H9 (cell line): ENCODE measurements around the gene CNNM3. TPM values are rescaled to one million over a fixed set of nuclear protein-coding genes. Genes with fewer than 3 reads are reported as not detected.

Experiments
- DNase-seq: peaks from one replicate; pipeline ENCODE4 v3.0.0-alpha.2; 2017
- H2AFZ ChIP-seq: one replicate; pipeline ENCODE4 v1.6.1; 2013; ENCODE audit warnings: mild to moderate bottlenecking, low read length, control low read depth, moderate library complexity
- H2AK5ac ChIP-seq: 2 replicates; pipeline ENCODE4 v1.6.1; 2013; ENCODE audit warnings: low read length, control low read depth, mixed read lengths; ENCODE audit not compliant: insufficient read length
- H2BK120ac ChIP-seq: one replicate; pipeline ENCODE4 v1.6.1; 2013; ENCODE audit warnings: low read depth, mild to moderate bottlenecking, low read length, control low read depth, inconsistent platforms; ENCODE audit not compliant: poor library complexity, severe bottlenecking
- H2BK12ac ChIP-seq: 2 replicates; pipeline ENCODE4 v1.6.1; 2013; ENCODE audit warnings: low read length, control low read depth, mixed read lengths, low read depth; ENCODE audit not compliant: insufficient read length
- H2BK15ac ChIP-seq: 2 replicates; pipeline ENCODE4 v1.6.1; 2013; ENCODE audit warnings: low read depth, low read length, control low read depth
- H2BK20ac ChIP-seq: one replicate; pipeline ENCODE4 v1.6.1; 2013; ENCODE audit warnings: low read depth, mild to moderate bottlenecking, low read length, control low read depth, inconsistent platforms; ENCODE audit not compliant: poor library complexity, severe bottlenecking
- H2BK5ac ChIP-seq: 2 replicates; pipeline ENCODE4 v1.6.1; 2013; ENCODE audit warnings: low read length, control low read depth, mixed read lengths; ENCODE audit not compliant: insufficient read length
- H3K14ac ChIP-seq: 2 replicates; pipeline ENCODE4 v1.6.1; 2013; ENCODE audit warnings: low read length, control low read depth; ENCODE audit not compliant: insufficient read depth
- H3K18ac ChIP-seq: 2 replicates; pipeline ENCODE4 v1.6.1; 2013; ENCODE audit warnings: low read depth, mild to moderate bottlenecking, mixed read lengths, low read length, control low read depth; ENCODE audit not compliant: insufficient read length
- H3K23ac ChIP-seq: 2 replicates; pipeline ENCODE4 v1.6.1; 2013; ENCODE audit warnings: low read length, control low read depth, mixed read lengths, low read depth; ENCODE audit not compliant: insufficient read length
- H3K23me2 ChIP-seq: 2 replicates; pipeline ENCODE4 v1.6.1; 2013; ENCODE audit warnings: low read depth, mild to moderate bottlenecking, mixed read lengths, low read length, control low read depth; ENCODE audit not compliant: insufficient read length, poor library complexity, severe bottlenecking
- H3K27ac ChIP-seq: 2 replicates; pipeline ENCODE4 v1.5.1; 2013; ENCODE audit warnings: low read length, control low read depth, mixed read lengths, low read depth; ENCODE audit not compliant: insufficient read length
- H3K27me3 ChIP-seq: 2 replicates; pipeline ENCODE4 v1.6.1; 2013; ENCODE audit warnings: low read length, control low read depth, inconsistent platforms; ENCODE audit not compliant: insufficient read depth
- H3K4ac ChIP-seq: 2 replicates; pipeline ENCODE4 v1.6.1; 2013; ENCODE audit warnings: low read depth, mild to moderate bottlenecking, control low read depth, inconsistent platforms, low read length, moderate library complexity
- H3K4me1 ChIP-seq: 2 replicates; pipeline ENCODE4 v1.6.1; 2013; ENCODE audit warnings: low read length, control low read depth, inconsistent platforms; ENCODE audit not compliant: insufficient read depth
- H3K4me2 ChIP-seq: 2 replicates; pipeline ENCODE4 v1.6.1; 2013; ENCODE audit warnings: low read length, control low read depth, mixed read lengths; ENCODE audit not compliant: insufficient read length, insufficient read depth
- H3K56ac ChIP-seq: 2 replicates; pipeline ENCODE4 v1.6.1; 2013; ENCODE audit warnings: low read depth, mild to moderate bottlenecking, mixed read lengths, low read length, control low read depth; ENCODE audit not compliant: insufficient read length
- H3K79me1 ChIP-seq: 2 replicates; pipeline ENCODE4 v1.6.1; 2013; ENCODE audit warnings: low read depth, mild to moderate bottlenecking, moderate library complexity, low read length, control low read depth, inconsistent platforms; ENCODE audit not compliant: insufficient read depth, poor library complexity, severe bottlenecking
- H3K79me2 ChIP-seq: 2 replicates; pipeline ENCODE4 v1.6.1; 2013; ENCODE audit warnings: low read length, control low read depth, inconsistent platforms; ENCODE audit not compliant: insufficient read depth
- H3K9ac ChIP-seq: 2 replicates; pipeline ENCODE4 v1.6.1; 2013; ENCODE audit warnings: low read length, control low read depth, mixed read lengths; ENCODE audit not compliant: insufficient read length; ENCODE audit errors: extremely low read depth
- H3K9me3 ChIP-seq: one replicate; pipeline ENCODE4 v1.6.1; 2013; ENCODE audit warnings: low read depth, low read length, inconsistent platforms; ENCODE audit not compliant: control insufficient read depth
- H3T11ph ChIP-seq: one replicate; pipeline ENCODE4 v1.6.1; 2013; ENCODE audit warnings: mild to moderate bottlenecking, low read length, control low read depth, inconsistent platforms
- H4K20me1 ChIP-seq: one replicate; pipeline ENCODE4 v1.6.1; 2013; ENCODE audit not compliant: control insufficient read depth, insufficient read length, insufficient read depth
- H4K5ac ChIP-seq: 2 replicates; pipeline ENCODE4 v1.6.1; 2013; ENCODE audit warnings: low read depth, mild to moderate bottlenecking, mixed read lengths, low read length, control low read depth; ENCODE audit not compliant: insufficient read length
- H4K8ac ChIP-seq: replicated peaks from 2 replicates; pipeline ENCODE4 v1.6.1; 2013; ENCODE audit warnings: low read length, control low read depth, mixed read lengths, low read depth; ENCODE audit not compliant: insufficient read length
- H4K91ac ChIP-seq: 2 replicates; pipeline ENCODE4 v1.6.1; 2013; ENCODE audit warnings: low read depth, mild to moderate bottlenecking, moderate library complexity, mixed read lengths, low read length, control low read depth; ENCODE audit not compliant: insufficient read length
- H3K27ac Mint-ChIP-seq, 3 experiments: 2 replicates in 2 of 3; 3 replicates in 1 of 3; pipeline ENCODE4 v1.8.0; 2020 to 2021; ENCODE audit warnings: mixed read lengths in 3 of 3, mild to moderate bottlenecking in 1 of 3, moderate library complexity in 1 of 3
- H3K27me3 Mint-ChIP-seq: 2 replicates; pipeline ENCODE4 v1.8.0; 2021; ENCODE audit warnings: low read depth, mild to moderate bottlenecking, moderate library complexity, mixed read lengths
- H3K36me3 Mint-ChIP-seq, 3 experiments: 2 replicates in 2 of 3; 3 replicates in 1 of 3; pipeline ENCODE4 v1.8.0; 2020 to 2021; ENCODE audit warnings: low read depth in 3 of 3, mixed read lengths in 3 of 3; ENCODE audit not compliant: insufficient read depth in 1 of 3
- H3K4me1 Mint-ChIP-seq, 2 experiments: 2 replicates each; pipeline ENCODE4 v1.8.0; 2020; ENCODE audit warnings: mixed read lengths in 2 of 2
- H3K4me3 Mint-ChIP-seq, 2 experiments: 2 replicates in 1 of 2; 3 replicates in 1 of 2; pipeline ENCODE4 v1.8.0; 2020 to 2021; ENCODE audit warnings: mild to moderate bottlenecking in 2 of 2, mixed read lengths in 2 of 2, moderate library complexity in 1 of 2
- H3K9me3 Mint-ChIP-seq, 2 experiments: 2 replicates in 1 of 2; 3 replicates in 1 of 2; pipeline ENCODE4 v1.8.0; 2020; ENCODE audit warnings: mild to moderate bottlenecking in 2 of 2, mixed read lengths in 2 of 2, moderate library complexity in 1 of 2
- WGBS: extraction: QIAGEN DNeasy Blood & Tissue Kit; methylation state at CpG from one replicate; pipeline ENCODE4 v1.1.7; 2013; ENCODE audit warnings: missing lambda C conversion rate, low lambda C conversion rate, mixed read lengths; ENCODE audit not compliant: insufficient read length; ENCODE audit errors: extremely low coverage; 5-methylcytosine and 5-hydroxymethylcytosine counted together
- total RNA-seq: library from RNA; stranded (reverse); gene quantifications from 2 replicates; pipeline ENCODE4 v1.2.1, GENCODE V29; 2021
- TF ChIP-seq, protein P1 (sequence below): fragments of 200-600 bp; sonication (generic); conservative IDR thresholded peaks from 3 replicates; pipeline ENCODE4 v1.8.0; 2021; ENCODE audit warnings: antibody characterized with exemption, mild to moderate bottlenecking

CNNM3 gene
- total RNA-seq, 1 experiment from 2014 or later, result 25.0 TPM

DNA sequence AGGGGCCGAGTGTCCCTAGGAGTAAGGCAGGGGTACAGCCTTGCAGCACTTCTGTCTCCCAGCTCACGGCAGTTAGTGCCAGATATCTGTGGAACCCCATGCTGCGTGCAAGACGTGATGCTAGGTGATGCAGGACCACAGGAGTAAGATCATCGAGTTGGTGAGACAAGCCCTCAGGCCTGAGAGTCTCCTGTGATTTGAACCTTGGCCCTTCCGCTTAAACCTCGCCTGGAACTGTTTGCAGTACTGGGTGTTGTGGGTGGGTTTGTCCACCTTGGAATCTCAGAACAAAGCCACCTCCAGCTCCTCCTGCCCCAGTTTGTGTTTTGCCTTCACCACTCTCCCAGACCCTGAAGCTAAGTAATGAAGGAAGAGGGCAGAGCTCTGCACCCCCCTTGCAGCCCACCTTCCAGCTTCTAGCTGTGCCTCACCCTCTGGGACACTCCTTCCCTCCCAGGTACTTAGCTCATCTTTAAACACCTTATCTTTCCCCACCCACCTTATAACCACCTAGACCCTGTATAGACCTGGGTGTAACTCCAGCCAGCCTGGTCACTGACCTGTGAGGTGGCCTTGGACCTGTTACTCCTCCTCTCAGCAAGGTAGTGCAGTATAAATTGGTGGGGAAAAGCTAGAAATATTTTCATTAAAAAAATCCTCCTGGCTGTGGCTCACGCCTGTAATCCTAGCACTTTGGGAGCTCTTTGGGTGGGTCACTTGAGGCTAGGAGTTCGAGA, 48.8 kb upstream of the CNNM3 start:
- Histone ChIP-seq H2AFZ (no peak overlapping the region), H3K27ac (no peak overlapping the region), H3K14ac (no peak overlapping the region), H3K9ac (no peak overlapping the region), H2BK20ac (no peak overlapping the region), H3T11ph (no peak overlapping the region), H2BK120ac (no peak overlapping the region), H3K18ac (no peak overlapping the region), H3K23ac (no peak overlapping the region), H4K91ac (no peak overlapping the region), H2BK15ac (no peak overlapping the region), H3K27me3 (0 out of 2 replicates have a peak, but pooled peaks cover under 1% of the 10 kb centered on the region), H3K9me3 (no peaks in the 10 kb centered on the region), H3K23me2 (peaks cover 9% of the 10 kb centered on the region), H4K8ac (no peak overlapping the region), H2BK5ac (no peak overlapping the region), H3K56ac (no peak overlapping the region), H3K4ac (no peak overlapping the region), H2AK5ac (no peak overlapping the region), H4K20me1 (no peaks in the 10 kb centered on the region), H3K4me1 (peaks cover 7% of the 10 kb centered on the region; the same call in 1 of the 2 replicates), H4K5ac (no peak overlapping the region), H3K79me2 (no peaks in the 10 kb centered on the region), H3K79me1 (no peaks in the 10 kb centered on the region), H2BK12ac (no peak overlapping the region), H3K4me2 (no peak overlapping the region)
- peaks cover 0 to 6% (median 0%) of the 10 kb centered on the region in 3 experiments; a peak in 3 of 7 replicates for H3K36me3 Mint-ChIP-seq
- H3K27ac Mint-ChIP-seq, result no peak overlapping the region
- peaks cover 5% of the 10 kb centered on the region for H3K27me3 Mint-ChIP-seq
- WGBS, result no CpG with 5 or more reads among the region's 9 CpGs
- DNase-seq, result no peak
- H3K4me1 Mint-ChIP-seq, result peaks cover 26 to 39% of the 10 kb centered on the region in 2 experiments
- no peaks in the 10 kb centered on the region; a peak in 1 of 5 replicates for H3K9me3 Mint-ChIP-seq
- H3K4me3 Mint-ChIP-seq, result no peak overlapping the region; a peak in 1 of 5 replicates
- TF ChIP-seq, protein P1, sequence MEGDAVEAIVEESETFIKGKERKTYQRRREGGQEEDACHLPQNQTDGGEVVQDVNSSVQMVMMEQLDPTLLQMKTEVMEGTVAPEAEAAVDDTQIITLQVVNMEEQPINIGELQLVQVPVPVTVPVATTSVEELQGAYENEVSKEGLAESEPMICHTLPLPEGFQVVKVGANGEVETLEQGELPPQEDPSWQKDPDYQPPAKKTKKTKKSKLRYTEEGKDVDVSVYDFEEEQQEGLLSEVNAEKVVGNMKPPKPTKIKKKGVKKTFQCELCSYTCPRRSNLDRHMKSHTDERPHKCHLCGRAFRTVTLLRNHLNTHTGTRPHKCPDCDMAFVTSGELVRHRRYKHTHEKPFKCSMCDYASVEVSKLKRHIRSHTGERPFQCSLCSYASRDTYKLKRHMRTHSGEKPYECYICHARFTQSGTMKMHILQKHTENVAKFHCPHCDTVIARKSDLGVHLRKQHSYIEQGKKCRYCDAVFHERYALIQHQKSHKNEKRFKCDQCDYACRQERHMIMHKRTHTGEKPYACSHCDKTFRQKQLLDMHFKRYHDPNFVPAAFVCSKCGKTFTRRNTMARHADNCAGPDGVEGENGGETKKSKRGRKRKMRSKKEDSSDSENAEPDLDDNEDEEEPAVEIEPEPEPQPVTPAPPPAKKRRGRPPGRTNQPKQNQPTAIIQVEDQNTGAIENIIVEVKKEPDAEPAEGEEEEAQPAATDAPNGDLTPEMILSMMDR, result no peak
